HepG2 (cell line): ENCODE measurements around the gene WNT4. TPM values are rescaled to one million over a fixed set of nuclear protein-coding genes. Genes with fewer than 3 reads are reported as not detected.

Experiments used
- ATAC-seq: fragments of 200-7000 bp; cut with Tn5 transposase; 3 replicates; pipeline ENCODE4 v1.9.1; 2020; ENCODE audit warnings: mild to moderate bottlenecking, moderate library complexity
- BruUV-seq: library from RNA; stranded (reverse); fragments of 400-500 nt; replicated peaks from 2 replicates; lab custom pipeline; 2021; lab: Mats Ljungman, UMichigan
- CTCF ChIA-PET: fragments of 300-600 bp; formaldehyde crosslinking; extraction: SDS; loops from one replicate; lab custom pipeline; 2021; ENCODE audit warnings: low total read pairs, inconsistent platforms, low intra/inter-chr PET ratio; lab: Yijun Ruan, JAX
- POLR2A ChIA-PET: fragments of 350-600 bp; sonication (Branson Sonifier 250); formaldehyde crosslinking; loops from one replicate; lab custom pipeline; 2020; ENCODE audit warnings: antibody characterized with exemption, inconsistent platforms; lab: Yijun Ruan, JAX
- DNase-seq: peaks from one replicate; pipeline ENCODE4 v3.0.0-alpha.2; 2015; ENCODE audit warnings: low spot score
- FAIRE-seq: peaks from 3 replicates; lab custom pipeline; 2011; peaks lifted over from hg19 to GRCh38; lab: Jason Lieb, UNC
- H2AFZ ChIP-seq: one replicate; pipeline ENCODE4 v1.6.1; 2011; ENCODE audit warnings: low read length, inconsistent platforms
- H3K27ac ChIP-seq: fragments of 300-600 bp; 3 replicates; pipeline ENCODE4 v1.8.0; 2011; ENCODE audit warnings: mixed run types, mild to moderate bottlenecking, mixed read lengths, low read length, inconsistent platforms; ENCODE audit not compliant: insufficient read depth; ENCODE audit errors: extremely low read length
- H3K27me3 ChIP-seq, 2 experiments: fragments of 200-600 bp in 1 of 2; 2 replicates in 1 of 2; 3 replicates in 1 of 2; pipeline versions ENCODE4 v1.6.0 to v1.8.0; 2011; ENCODE audit warnings: low read length in 2 of 2, mild to moderate bottlenecking in 2 of 2, moderate library complexity in 2 of 2, inconsistent platforms in 1 of 2; ENCODE audit not compliant: insufficient read depth in 2 of 2, control insufficient read depth in 1 of 2
- H3K36me3 ChIP-seq, 2 experiments: fragments of 200-600 bp in 1 of 2; replicated peaks in 1 of 2; 2 replicates in 1 of 2; 3 replicates in 1 of 2; pipeline versions ENCODE4 v1.5.1 to v1.8.0; 2011; ENCODE audit warnings: low read length in 2 of 2, inconsistent platforms in 1 of 2; ENCODE audit not compliant: insufficient read depth in 2 of 2, control insufficient read depth in 1 of 2
- H3K4me1 ChIP-seq: 2 replicates; pipeline ENCODE4 v1.5.1; 2012; ENCODE audit warnings: low read length, inconsistent platforms; ENCODE audit not compliant: insufficient read depth
- H3K4me2 ChIP-seq: 2 replicates; pipeline ENCODE4 v1.6.0; 2011; ENCODE audit warnings: low read depth, low read length, inconsistent platforms
- H3K4me3 ChIP-seq, 3 experiments: fragments of 200-600 bp in 1 of 3; sonication (generic), shearing (Covaris generic) in 1 of 3; replicated peaks in 1 of 3; 2 replicates each; pipeline ENCODE4 v1.5.1; 2011 to 2016; ENCODE audit warnings: low read length in 3 of 3, inconsistent platforms in 2 of 3, low read depth in 2 of 3, mild to moderate bottlenecking in 2 of 3, control low read depth in 1 of 3, mixed read lengths in 1 of 3; ENCODE audit not compliant: insufficient read depth in 1 of 3
- H3K79me2 ChIP-seq: one replicate; pipeline ENCODE4 v1.6.1; 2011; ENCODE audit warnings: low read length, inconsistent platforms; ENCODE audit not compliant: insufficient read depth
- H3K9ac ChIP-seq: 2 replicates; pipeline ENCODE4 v1.6.0; 2011; ENCODE audit warnings: mild to moderate bottlenecking, low read depth, low read length, inconsistent platforms; ENCODE audit not compliant: insufficient read depth
- H3K9me3 ChIP-seq: 2 replicates; pipeline ENCODE4 v1.5.1; 2012; ENCODE audit warnings: mild to moderate bottlenecking, low read length
- H4K20me1 ChIP-seq: 2 replicates; pipeline ENCODE4 v1.6.0; 2011; ENCODE audit warnings: inconsistent platforms, mild to moderate bottlenecking, low read length, moderate library complexity; ENCODE audit not compliant: insufficient read depth
- AKAP8 ChIP-seq: sonication (generic); formaldehyde crosslinking; IDR thresholded peaks from 2 replicates; pipeline ENCODE4 v1.5.1; 2020; ENCODE audit warnings: mild to moderate bottlenecking, missing genetic modification reagents
- CBFB ChIP-seq: sonication (generic); formaldehyde crosslinking; IDR thresholded peaks from 2 replicates; pipeline ENCODE4 v1.4.0; 2020; ENCODE audit warnings: missing genetic modification reagents
- KLF12 ChIP-seq: sonication (generic); formaldehyde crosslinking; IDR thresholded peaks from 2 replicates; pipeline ENCODE4 v1.4.0; 2020; ENCODE audit warnings: missing genetic modification reagents, borderline replicate concordance
- KLF6 ChIP-seq: IDR thresholded peaks from 2 replicates; pipeline ENCODE4 v1.8.0; 2016; ENCODE audit warnings: missing biosample characterization, missing genetic modification reagents
- MAFK ChIP-seq, 2 experiments: IDR thresholded peaks in 1 of 2; conservative IDR thresholded peaks in 1 of 2; 2 replicates each; pipeline ENCODE4 v1.6.1; 2011; ENCODE audit warnings: improper control_type of control experiment in 2 of 2, low read length in 2 of 2
- MLLT10 ChIP-seq: sonication (generic); formaldehyde crosslinking; IDR thresholded peaks from 2 replicates; pipeline ENCODE4 v1.4.0; 2020; ENCODE audit warnings: missing genetic modification reagents
- SAP130 ChIP-seq: IDR thresholded peaks from 2 replicates; pipeline ENCODE4 v1.6.1; 2016; ENCODE audit warnings: low read depth
- SMARCC2 ChIP-seq: fragments of 450-650 bp; IDR thresholded peaks from 2 replicates; pipeline ENCODE4 v1.6.1; 2017; ENCODE audit warnings: antibody characterized with exemption, mild to moderate bottlenecking
- SMC3 ChIP-seq: IDR thresholded peaks from 2 replicates; pipeline ENCODE4 v1.6.1; 2011; ENCODE audit warnings: low read length, improper control_type of control experiment
- SPEN ChIP-seq: sonication (generic); formaldehyde crosslinking; IDR thresholded peaks from 2 replicates; pipeline ENCODE4 v1.5.1; 2020; ENCODE audit warnings: low read depth, mild to moderate bottlenecking, missing genetic modification reagents
- SRSF1 ChIP-seq: fragments of 200-400 bp; formaldehyde crosslinking; optimal IDR thresholded peaks from 2 replicates; pipeline ENCODE3; 2017; ENCODE audit warnings: mild to moderate bottlenecking, low read depth, low read length, moderate library complexity
- U2AF2 ChIP-seq: fragments of 200-400 bp; formaldehyde crosslinking; IDR thresholded peaks from 2 replicates; pipeline ENCODE4 v1.6.1; 2017; ENCODE audit warnings: low read depth, mild to moderate bottlenecking, low read length
- ZNF101 ChIP-seq: sonication (generic); formaldehyde crosslinking; IDR thresholded peaks from 2 replicates; pipeline ENCODE4 v1.4.0; 2020; ENCODE audit warnings: mild to moderate bottlenecking, low read depth, missing genetic modification reagents, borderline replicate concordance
- ZNF430 ChIP-seq: sonication (generic); formaldehyde crosslinking; IDR thresholded peaks from 2 replicates; pipeline ENCODE4 v1.9.0; 2021; ENCODE audit warnings: mild to moderate bottlenecking, missing genetic modification reagents
- ZNF512B ChIP-seq: sonication (generic); formaldehyde crosslinking; IDR thresholded peaks from 2 replicates; pipeline ENCODE4 v1.5.1; 2020; ENCODE audit warnings: missing genetic modification reagents, mild to moderate bottlenecking, borderline replicate concordance
- ZNF766 ChIP-seq: sonication (generic); formaldehyde crosslinking; IDR thresholded peaks from 2 replicates; pipeline ENCODE4 v1.5.0; 2020; ENCODE audit warnings: missing genetic modification reagents, borderline replicate concordance
- ZNF773 ChIP-seq: sonication (generic); formaldehyde crosslinking; IDR thresholded peaks from 2 replicates; pipeline ENCODE4 v1.4.0; 2020; ENCODE audit warnings: missing genetic modification reagents, borderline replicate concordance
- ZNF781 ChIP-seq: sonication (generic); formaldehyde crosslinking; IDR thresholded peaks from 2 replicates; pipeline ENCODE4 v1.5.1; 2020; ENCODE audit warnings: borderline replicate concordance, mild to moderate bottlenecking, missing genetic modification reagents; ENCODE audit errors: not compliant biosample characterization
- ZNF790 ChIP-seq: sonication (generic); formaldehyde crosslinking; IDR thresholded peaks from 2 replicates; pipeline ENCODE4 v1.8.0; 2022; ENCODE audit warnings: missing genetic modification reagents, mild to moderate bottlenecking, borderline replicate concordance
- WGBS: methylation state at CpG from one replicate; pipeline ENCODE4 v1.1.6; 2017; ENCODE audit warnings: low lambda C conversion rate; 5-methylcytosine and 5-hydroxymethylcytosine counted together
- in situ Hi-C: cut with HindIII; loops from 2 replicates; pipeline ENCODE4 v1.10.0; 2017; ENCODE audit warnings: low pct_unique_long_range_greater_than_20kb; ENCODE audit not compliant: extremely low pct_ligation_motif_present
- intact Hi-C: fragments of 100-400 bp; cut with micrococcal nuclease; formaldehyde crosslinking; loops from one replicate; pipeline ENCODE4 v1.10.0; 2022; ENCODE audit not compliant: unreplicated experiment
- polyA plus RNA-seq, 8 experiments: library from polyadenylated mRNA; depleted of rRNA in 3 of 8; stranded (reverse) in 7 of 8; unstranded in 1 of 8; fragments of >200 nt; fragmentation: Illumina TruSeq in 4 of 8; extraction: Trizol in 4 of 8; gene quantifications; 2 replicates each; pipeline versions ENCODE4 v1.2.1 to v1.2.3, GENCODE V29; 2011 to 2016; ENCODE audit warnings: low read depth in 4 of 8, missing spikeins in 1 of 8, mixed read lengths in 1 of 8; ENCODE audit not compliant: insufficient read depth in 1 of 8
- total RNA-seq, 5 experiments: library from RNA; depleted of rRNA; stranded (reverse); fragments of >200 nt; fragmentation: Illumina TruSeq; extraction: Trizol; gene quantifications; 2 replicates each; pipeline ENCODE4 v1.2.3, GENCODE V29; 2016; ENCODE audit warnings: low read depth in 1 of 5
- TF ChIP-seq, protein P1 (sequence below): sonication (generic); IDR thresholded peaks from 2 replicates; pipeline ENCODE4 v1.6.1; 2016; ENCODE audit warnings: low read depth, borderline replicate concordance

The WNT4 gene
- total and polyA plus RNA-seq, 2 of the 13 experiments (the other 11 are each of a cell fraction or from before 2014, with no cell fraction given) = not detected

DNA sequence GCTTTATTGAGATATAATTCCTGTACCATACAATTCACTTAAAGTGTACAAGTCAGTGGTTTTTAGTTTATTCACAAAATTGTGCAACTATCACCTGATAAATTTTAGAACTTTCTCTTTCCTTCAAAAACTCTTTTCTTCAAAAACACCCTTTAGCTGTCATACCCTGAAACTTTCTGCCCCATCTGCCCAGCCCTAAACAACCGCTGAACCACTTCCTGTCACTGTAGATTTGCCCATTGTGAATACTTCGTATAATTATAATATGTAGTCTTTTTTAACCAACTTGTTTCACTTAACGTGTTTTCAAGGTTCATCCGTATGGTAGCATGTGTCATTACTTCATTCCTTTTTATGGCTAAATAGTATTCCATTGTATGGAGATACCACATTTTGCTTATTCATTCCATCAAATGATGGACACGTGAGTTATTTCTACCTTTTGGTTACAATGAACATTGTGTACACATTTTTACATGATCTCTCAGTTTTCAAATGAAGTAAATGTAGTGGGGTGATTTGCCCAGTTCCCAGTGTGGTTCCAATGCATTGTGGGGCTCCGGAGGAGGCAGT is 37.9 kb downstream of the WNT4 start:
- H4K20me1 ChIP-seq = peaks cover 22% of the 10 kb centered on the region
- in situ Hi-C loops = no loop called here
- H3K27me3 ChIP-seq = no peaks in the 10 kb centered on the region

More for the DNA sequence above, 37.9 kb downstream of the WNT4 start:
- H3K4me2 ChIP-seq = no peak overlapping the region
- DNase-seq (no peak), ATAC-seq (no peak), FAIRE-seq (no peak)
- no peak overlapping the region for H3K27ac ChIP-seq
- H2AFZ ChIP-seq = no peak overlapping the region
- WGBS = 99% methylated on average over 6 of the region's 6 CpGs
- no peak for TF ChIP-seq ZNF790 (CRISPR knock-in tag)
- TF ChIP-seq SRSF1 = no peak
- no peak for TF ChIP-seq U2AF2
- no peak for TF ChIP-seq SPEN (CRISPR knock-in tag)
- TF ChIP-seq MAFK (conservative IDR thresholded peaks at IDR 0.05 in 1 of 2, IDR thresholded peaks at IDR 0.05 in 1 of 2; ENCODE audit: low read length in 2 of 2) = no peak
- TF ChIP-seq ZNF781 (CRISPR knock-in tag) = no peak
- TF ChIP-seq ZNF430 (CRISPR knock-in tag) = no peak
- no peak for TF ChIP-seq ZNF512B
- TF ChIP-seq ZNF101 (CRISPR knock-in tag) = no peak
- TF ChIP-seq, protein P1, sequence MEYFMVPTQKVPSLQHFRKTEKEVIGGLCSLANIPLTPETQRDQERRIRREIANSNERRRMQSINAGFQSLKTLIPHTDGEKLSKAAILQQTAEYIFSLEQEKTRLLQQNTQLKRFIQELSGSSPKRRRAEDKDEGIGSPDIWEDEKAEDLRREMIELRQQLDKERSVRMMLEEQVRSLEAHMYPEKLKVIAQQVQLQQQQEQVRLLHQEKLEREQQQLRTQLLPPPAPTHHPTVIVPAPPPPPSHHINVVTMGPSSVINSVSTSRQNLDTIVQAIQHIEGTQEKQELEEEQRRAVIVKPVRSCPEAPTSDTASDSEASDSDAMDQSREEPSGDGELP = no peak
- no peak for TF ChIP-seq MLLT10 (CRISPR knock-in tag)
- TF ChIP-seq SAP130 (CRISPR knock-in tag) = no peak
- no peak for TF ChIP-seq CBFB (CRISPR knock-in tag)
- TF ChIP-seq KLF12 (CRISPR knock-in tag) = no peak
- no peak for TF ChIP-seq SMARCC2
- no peak for TF ChIP-seq KLF6 (CRISPR knock-in tag)
- no peak for TF ChIP-seq SMC3
- no peak for TF ChIP-seq ZNF773 (CRISPR knock-in tag)
- no peak for TF ChIP-seq ZNF766 (CRISPR knock-in tag)
- TF ChIP-seq AKAP8 (CRISPR knock-in tag) = no peak
- no peaks in the 10 kb centered on the region for H3K9me3 ChIP-seq
- H3K4me3 ChIP-seq = no peak overlapping the region
- ChIA-PET POLR2A (no interaction called here), CTCF (interaction anchor here (2.8 kb wide), 1 partner anchor 311 kb away, joined by 17 read pairs; no protein-coding TSS in a partner anchor)
- intact Hi-C loops = no loop called here
- BruUV-seq = no TSS peak
- no peak overlapping the region for H3K9ac ChIP-seq
- H3K4me1 ChIP-seq = peaks cover 15% of the 10 kb centered on the region; the same call in 1 of the 2 replicates
- H3K79me2 ChIP-seq = no peaks in the 10 kb centered on the region
- H3K36me3 ChIP-seq = peaks cover 2 to 15% of the 10 kb centered on the region in 2 experiments; a peak in 4 of 5 replicates
